Measurements from ENCODE around the gene EFCAB12.
"Not testable (repeated sequence)": the region's sequence is repeated elsewhere in the genome, so short reads cannot be mapped to it uniquely, and the experiment has no call there.

GRCh38 chr3:129388791-129389571 is 39.5 kb downstream of the EFCAB12 start:
- TF ChIP-seq CTCF (IDR thresholded peaks at IDR 0.05; ENCODE audit: borderline replicate concordance, extremely low read depth, low read length, poor library complexity, severe bottlenecking); EZH2 (IDR thresholded peaks at IDR 0.05; ENCODE audit: borderline replicate concordance, low read depth, low read length, severe bottlenecking): not testable (repeated sequence)
